Parathyroid adenoma (tissue), 2 donors: Measurements from ENCODE around the gene ELMO3.

Source experiments
- H2AFZ ChIP-seq: fragments of 300-600 bp; sonication (generic); one replicate; pipeline ENCODE4 v1.7.0; 2017; ENCODE audit warnings: antibody characterized with exemption, mild to moderate bottlenecking
- H3K27ac ChIP-seq: fragments of 300-600 bp; sonication (generic); one replicate; pipeline ENCODE4 v1.7.0; 2017
- H3K27me3 ChIP-seq: fragments of 300-600 bp; sonication (generic); one replicate; pipeline ENCODE4 v1.7.0; 2017; ENCODE audit warnings: low read length; ENCODE audit not compliant: control insufficient read depth, insufficient read depth
- H3K36me3 ChIP-seq: fragments of 300-600 bp; sonication (generic); one replicate; pipeline ENCODE4 v1.7.0; 2017; ENCODE audit warnings: low read length; ENCODE audit not compliant: control insufficient read depth, insufficient read depth
- H3K4me1 ChIP-seq: fragments of 300-600 bp; sonication (generic); one replicate; pipeline ENCODE4 v1.7.0; 2017; ENCODE audit warnings: control low read depth
- H3K4me2 ChIP-seq: fragments of 300-600 bp; sonication (generic); one replicate; pipeline ENCODE4 v1.7.0; 2017; ENCODE audit warnings: low read length
- H3K4me3 ChIP-seq: fragments of 300-600 bp; sonication (generic); one replicate; pipeline ENCODE4 v1.7.0; 2017; ENCODE audit warnings: low read depth, low read length
- H3K79me2 ChIP-seq: fragments of 300-600 bp; sonication (generic); one replicate; pipeline ENCODE4 v1.7.0; 2017; ENCODE audit warnings: control low read depth
- H3K9ac ChIP-seq: fragments of 300-600 bp; sonication (generic); one replicate; pipeline ENCODE4 v1.7.0; 2017; ENCODE audit warnings: mild to moderate bottlenecking
- H3K9me3 ChIP-seq: fragments of 300-600 bp; sonication (generic); one replicate; pipeline ENCODE4 v1.7.0; 2017; ENCODE audit warnings: low read length; ENCODE audit not compliant: control insufficient read depth
- CTCF ChIP-seq: fragments of 300-600 bp; sonication (generic); IDR thresholded peaks from one replicate; pipeline ENCODE4 v1.7.0; 2017; ENCODE audit warnings: antibody characterized with exemption, mild to moderate bottlenecking
- donor health status: primary hyperparathyroidism.

ELMO3 gene

GRCh38 chr16:67165121-67166078 lies 33.5 kb upstream of the ELMO3 start:
- peak overlapping the region; percentile 52 for H3K27ac ChIP-seq
- no peak overlapping the region for H3K9ac ChIP-seq
- peak overlapping the region; percentile 73 for H2AFZ ChIP-seq
- H3K4me2 ChIP-seq = peak overlapping the region; percentile 81
- H3K79me2 ChIP-seq = no peaks in the 10 kb centered on the region
- H3K27me3 ChIP-seq = no peaks in the 10 kb centered on the region
- H3K36me3 ChIP-seq = no peaks in the 10 kb centered on the region
- no peak for TF ChIP-seq CTCF
- H3K4me1 ChIP-seq = peaks cover 20% of the 10 kb centered on the region
- peak overlapping the region; percentile 75 for H3K4me3 ChIP-seq
- H3K9me3 ChIP-seq = no peaks in the 10 kb centered on the region

GRCh38 chr16:67166110-67166547 lies 32.8 kb upstream of the ELMO3 start:
- Histone ChIP-seq H2AFZ (no peak overlapping the region), H3K9ac (no peak overlapping the region), H3K27me3 (no peaks in the 10 kb centered on the region), H3K4me3 (no peak overlapping the region), H3K4me1 (peaks cover 24% of the 10 kb centered on the region), H3K79me2 (no peaks in the 10 kb centered on the region), H3K9me3 (no peaks in the 10 kb centered on the region), H3K4me2 (no peak overlapping the region), H3K36me3 (no peaks in the 10 kb centered on the region), H3K27ac (no peak overlapping the region)
- TF ChIP-seq CTCF = no peak

- no peaks in the 10 kb centered on the region for H3K27me3 ChIP-seq
- peaks cover 22% of the 10 kb centered on the region for H3K4me1 ChIP-seq
- H3K4me2 ChIP-seq = no peak overlapping the region
- no peak overlapping the region for H3K27ac ChIP-seq
- no peak for TF ChIP-seq CTCF
- no peaks in the 10 kb centered on the region for H3K9me3 ChIP-seq
- no peak overlapping the region for H3K9ac ChIP-seq
- no peaks in the 10 kb centered on the region for H3K36me3 ChIP-seq
- H3K4me3 ChIP-seq = no peak overlapping the region
- H2AFZ ChIP-seq = no peak overlapping the region
- no peaks in the 10 kb centered on the region for H3K79me2 ChIP-seq
Observed at GRCh38 chr16:67166598-67167168, 32.2 kb upstream of the ELMO3 start.

DNA sequence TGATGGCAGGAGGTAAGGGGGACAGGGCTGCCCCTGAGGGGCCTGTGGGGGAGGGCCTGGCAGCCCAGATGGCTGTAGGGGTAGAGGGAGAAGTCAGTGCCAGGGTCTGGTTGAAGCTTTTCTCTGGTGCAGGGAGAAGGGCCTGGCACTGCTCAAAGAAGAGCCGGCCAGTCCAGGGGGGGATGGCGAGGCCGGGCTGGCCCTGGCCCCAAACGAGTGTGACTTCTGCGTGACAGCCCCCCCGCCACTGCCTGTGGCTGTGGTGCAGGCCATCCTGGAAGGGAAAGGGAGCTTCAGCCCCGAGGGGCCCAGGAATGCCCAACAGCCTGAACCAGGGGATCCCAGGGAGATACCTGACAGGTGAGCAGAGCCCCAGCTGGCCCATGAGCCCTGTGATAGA lies 31.3 kb upstream of the ELMO3 start:
- Histone ChIP-seq H3K9me3 (no peaks in the 10 kb centered on the region), H3K79me2 (no peaks in the 10 kb centered on the region), H3K9ac (no peak overlapping the region), H3K4me3 (no peak overlapping the region), H3K27ac (no peak overlapping the region), H2AFZ (no peak overlapping the region), H3K4me1 (peaks cover 22% of the 10 kb centered on the region), H3K27me3 (no peaks in the 10 kb centered on the region), H3K4me2 (no peak overlapping the region), H3K36me3 (no peaks in the 10 kb centered on the region)
- no peak for TF ChIP-seq CTCF
